Ovary (tissue), 10 donors: ENCODE results near the gene CYCS. TPM values are rescaled to one million over a fixed set of nuclear protein-coding genes. Genes with fewer than 3 reads are reported as not detected.

ENCODE experiments used
- DNase-seq, 5 donors: peaks; one replicate each; pipeline ENCODE4 v3.0.0-alpha.2; 2019 to 2020
- H3K27ac ChIP-seq, 2 donors: fragments of 200-600 bp; one replicate each; pipeline versions ENCODE4 v1.5.1 to v1.8.0; 2019 to 2022
- H3K27me3 ChIP-seq: fragments of 200-600 bp; one replicate; pipeline ENCODE4 v1.8.0; 2022
- H3K36me3 ChIP-seq: fragments of 200-600 bp; sonication (generic); one replicate; pipeline ENCODE4 v1.5.1; 2019
- H3K4me1 ChIP-seq: one replicate; pipeline ENCODE4 v1.8.1; 2013; ENCODE audit warnings: mild to moderate bottlenecking, moderate library complexity; ENCODE audit not compliant: insufficient read depth
- H3K4me3 ChIP-seq: fragments of 200-600 bp; sonication (generic); one replicate; pipeline ENCODE4 v1.5.1; 2017
- H3K9me3 ChIP-seq, 2 donors: fragments of 200-600 bp in 1 of 2; sonication (generic) in 1 of 2; one replicate each; pipeline versions ENCODE4 v1.5.1 to v1.8.1; 2013 to 2019; ENCODE audit warnings: mild to moderate bottlenecking in 1 of 2, moderate library complexity in 1 of 2
- CTCF ChIP-seq, 3 donors: fragments of 450-650 bp in 2 of 3; fragments of 200-600 bp in 1 of 3; IDR thresholded peaks; one replicate each; pipeline versions ENCODE4 v1.5.1 to v1.8.0; 2016 to 2022; ENCODE audit warnings: antibody characterized with exemption in 3 of 3, mild to moderate bottlenecking in 1 of 3
- EP300 ChIP-seq: sonication (generic); formaldehyde crosslinking; IDR thresholded peaks from one replicate; pipeline ENCODE4 v1.6.1; 2017; ENCODE audit warnings: antibody characterized with exemption
- POLR2A ChIP-seq: fragments of 450-650 bp; IDR thresholded peaks from one replicate; pipeline ENCODE4 v1.6.1; 2017; ENCODE audit warnings: antibody characterized with exemption, mild to moderate bottlenecking, moderate library complexity
- WGBS, 3 donors: extraction: QIAGEN DNeasy Blood & Tissue Kit in 1 of 3; methylation state at CpG; one replicate each; pipeline versions ENCODE4 v1.1.5 to v1.1.7; 2013 to 2017; 5-methylcytosine and 5-hydroxymethylcytosine counted together
- intact Hi-C, 4 donors: fragments of 100-400 bp; cut with DNase I; formaldehyde crosslinking; loops; one replicate each; pipeline versions ENCODE4 v1.11.0 to v1.15.1; 2022 to 2023
- long read RNA-seq, 3 donors: library from polyadenylated mRNA in 2 of 3; unstranded in 2 of 3; transcript quantifications; one replicate each; pipeline ENCODE4 v2.0.0 and lab custom pipeline, GENCODE V29; 2021 to 2026
- polyA plus RNA-seq, 2 donors: library from polyadenylated mRNA; stranded (reverse); fragments of 200-250 nt in 1 of 2; fragments of 350-450 nt in 1 of 2; fragmentation: Illumina TruSeq in 1 of 2; extraction: RNeasy Lipid Tissue Mini Kit (QIAGEN cat#74804) in 1 of 2; gene quantifications; one replicate each; pipeline ENCODE4 v1.2.3, GENCODE V29; 2013 to 2014
- total RNA-seq, 7 donors: library from RNA; depleted of rRNA in 2 of 7; stranded (reverse); fragments of >200 nt in 2 of 7; fragmentation: NEBNext Ultra II Directional in 3 of 7; extraction: Animal tissue kit (Norgen Biotek cat#: 25700) in 3 of 7; gene quantifications; one replicate each; pipeline versions ENCODE4 v1.1.0 to v1.2.4, GENCODE V29; 2016 to 2023
- donor health status: DM: no; HTN: no; CAD: no; lungs with moderate emphysema.
- donor health status: DM: no; HTN: no; CAD: no.
- donor health status: Bipolar disorder and iron deficiency.
- donor health status: DM: yes; HTN: yes; CAD: no.
- donor health status: DM: no; HTN: no; CAD: no.
- donor health status: DM: yes; HTN: yes; CAD: no.

The CYCS gene
- total RNA-seq: 10 to 100 TPM; 21.7 to 88.1 (median 46.4) TPM
- polyA plus RNA-seq: 10 to 100 TPM; 22.7 to 80.5 TPM
- long read RNA-seq, donor 1, full-length matches to known transcripts: 50 of 53 reads
- long read RNA-seq, donor 1, partial matches to known transcripts: 0 of 53 reads
- long read RNA-seq, donor 1, other reads (novel, unspliced or antisense): 3 of 53 reads
- long read RNA-seq, donor 2, full-length matches to known transcripts: 97 of 105 reads
- long read RNA-seq, donor 2, partial matches to known transcripts: 8 of 105 reads
- long read RNA-seq, donor 2, other reads (novel, unspliced or antisense): 0 of 105 reads
- long read RNA-seq, donor 3, full-length matches to known transcripts: 21 of 23 reads
- long read RNA-seq, donor 3, partial matches to known transcripts: 1 of 23 reads
- long read RNA-seq, donor 3, other reads (novel, unspliced or antisense): 1 of 23 reads

- Histone ChIP-seq H3K9me3 (no peaks in the 10 kb centered on the region), H3K27ac (peak within 1 kb of the TSS; percentile 82 to 96), H3K4me1 (peaks cover 3% of the 10 kb centered on the region), H3K4me3 (peak within 1 kb of the TSS; percentile 50), H3K27me3 (no peaks in the 10 kb centered on the region), H3K36me3 (no peaks in the 10 kb centered on the region)
- peak; percentile 94 for TF ChIP-seq POLR2A
- TF ChIP-seq EP300: peak; percentile 94
- no peak for TF ChIP-seq CTCF (IDR thresholded peaks at IDR 0.05)
- 1% methylated on average over 66 to 67 of the region's 67 CpGs for WGBS, 3 donors
- DNase-seq: peak; percentile 99 to 100 (median 99)
- intact Hi-C loops: no loop called here
These were observed at the start of gene CYCS for GRCh38 chr7:25125137-25125946. Gene CYCS (minus strand): TSS chr7:25125260. CDS start chr7:25124119, 1,141 bp downstream.

GRCh38 chr7:25173184-25173583 lies 48.1 kb upstream of the CYCS start:
- no peak overlapping the region for H3K4me3 ChIP-seq
- intact Hi-C loops: no loop called here
- no peak overlapping the region for H3K27ac ChIP-seq
- DNase-seq: no peak
- no peak for TF ChIP-seq CTCF (IDR thresholded peaks at IDR 0.05)
- no peak for TF ChIP-seq POLR2A
- TF ChIP-seq EP300: no peak
- no peaks in the 10 kb centered on the region for H3K9me3 ChIP-seq
- no peaks in the 10 kb centered on the region for H3K4me1 ChIP-seq
- WGBS, 3 donors: 60 to 77% (median 71%) methylated on average over 4 of the region's 4 CpGs
- H3K27me3 ChIP-seq: no peaks in the 10 kb centered on the region
- no peaks in the 10 kb centered on the region for H3K36me3 ChIP-seq

- no peaks in the 10 kb centered on the region for H3K27me3 ChIP-seq
- WGBS, 3 donors: 88 to 91% (median 89%) methylated on average over 1 of the region's 1 CpG
- intact Hi-C loops: no loop called here
- no peak for TF ChIP-seq EP300
- TF ChIP-seq CTCF (IDR thresholded peaks at IDR 0.05): no peak
- no peak for DNase-seq
- H3K27ac ChIP-seq: no peak overlapping the region
- H3K9me3 ChIP-seq: no peaks in the 10 kb centered on the region
- H3K4me3 ChIP-seq: no peak overlapping the region
- no peaks in the 10 kb centered on the region for H3K4me1 ChIP-seq
- no peaks in the 10 kb centered on the region for H3K36me3 ChIP-seq
These were observed 46.5 kb upstream of the CYCS start for GRCh38 chr7:25171516-25171915.

- Histone ChIP-seq H3K4me3 (no peak overlapping the region), H3K27me3 (no peaks in the 10 kb centered on the region), H3K9me3 (no peaks in the 10 kb centered on the region), H3K36me3 (no peaks in the 10 kb centered on the region), H3K27ac (no peak overlapping the region), H3K4me1 (no peaks in the 10 kb centered on the region)
- 94 to 100% (median 97%) methylated on average over 1 of the region's 1 CpG for WGBS, 3 donors
- intact Hi-C loops: no loop called here
- DNase-seq: no peak
- TF ChIP-seq EP300 (no peak), CTCF (IDR thresholded peaks at IDR 0.05) (no peak), POLR2A (no peak)
These were observed 46.0 kb upstream of the CYCS start for GRCh38 chr7:25171071-25171470.
